ENCODE results near the gene CDH5. TPM values are rescaled to one million over a fixed set of nuclear protein-coding genes. Genes with fewer than 3 reads are reported as not detected.
A peak's percentile ranks its signal among the peaks of the same experiment; 100 is the strongest.
"Not testable (repeated sequence)": the region's sequence is repeated elsewhere in the genome, so short reads cannot be mapped to it uniquely, and the experiment has no call there.

Gene CDH5
- 10 to 100 TPM; 49.6 to 65.2 (median 60.1) TPM for polyA plus RNA-seq (ENCODE audit: insufficient read length in 4 of 4)

- DNase-seq (ENCODE audit: low read depth in 4 of 4, low spot score in 3 of 4) = no peak
Measured at GRCh38 chr16:66366433-66367299, at the start of gene CDH5. Gene CDH5, plus strand, starts transcription at chr16:66366691. Its CDS starts 12,647 bp downstream, at chr16:66379338.

GRCh38 chr16:66318505-66318904, 48.0 kb upstream of the CDH5 start:
- no peak for DNase-seq (ENCODE audit: low read depth in 4 of 4, low spot score in 3 of 4)

GRCh38 chr16:66320774-66321173, 45.7 kb upstream of the CDH5 start:
- no peak for DNase-seq (ENCODE audit: low read depth in 4 of 4, low spot score in 3 of 4)

GRCh38 chr16:66322174-66322573, 44.3 kb upstream of the CDH5 start:
- DNase-seq (ENCODE audit: low read depth in 4 of 4, low spot score in 3 of 4) = no peak

GRCh38 chr16:66324815-66325515, 41.5 kb upstream of the CDH5 start:
- DNase-seq (ENCODE audit: low read depth in 4 of 4, low spot score in 3 of 4) = no peak

DNA sequence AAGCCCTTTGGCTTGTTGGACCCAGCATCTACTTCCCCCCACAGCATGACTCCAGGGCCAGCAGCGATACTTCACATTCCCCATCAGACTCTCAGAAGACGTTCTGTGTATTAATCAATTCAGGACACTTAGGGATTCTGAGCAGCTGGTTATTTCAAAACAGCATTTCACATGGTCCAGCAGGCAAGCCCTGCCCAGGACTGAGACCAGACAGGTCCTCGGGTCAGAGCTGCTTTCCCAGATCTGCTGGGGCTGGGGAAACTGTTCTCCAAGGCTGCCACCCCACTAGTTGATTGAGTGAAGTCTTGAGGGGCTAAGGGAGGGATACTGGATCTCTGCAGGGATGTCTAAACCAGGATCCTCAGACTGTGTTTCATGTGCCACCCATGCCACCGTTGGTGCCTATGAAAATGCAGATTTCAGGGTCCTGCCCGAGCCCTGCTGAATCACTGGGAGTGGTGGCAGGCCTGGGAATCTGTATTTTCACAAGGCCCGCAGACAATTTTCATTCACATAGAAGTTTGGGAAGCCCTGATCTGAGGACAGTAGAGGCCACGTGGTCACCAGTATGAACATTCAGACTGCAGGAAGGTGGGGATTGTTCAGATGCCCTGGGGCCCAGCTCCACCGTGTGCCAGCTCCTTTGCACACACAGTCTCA, 40.6 kb upstream of the CDH5 start:
- no peak for DNase-seq (ENCODE audit: low read depth in 4 of 4, low spot score in 3 of 4)

DNA sequence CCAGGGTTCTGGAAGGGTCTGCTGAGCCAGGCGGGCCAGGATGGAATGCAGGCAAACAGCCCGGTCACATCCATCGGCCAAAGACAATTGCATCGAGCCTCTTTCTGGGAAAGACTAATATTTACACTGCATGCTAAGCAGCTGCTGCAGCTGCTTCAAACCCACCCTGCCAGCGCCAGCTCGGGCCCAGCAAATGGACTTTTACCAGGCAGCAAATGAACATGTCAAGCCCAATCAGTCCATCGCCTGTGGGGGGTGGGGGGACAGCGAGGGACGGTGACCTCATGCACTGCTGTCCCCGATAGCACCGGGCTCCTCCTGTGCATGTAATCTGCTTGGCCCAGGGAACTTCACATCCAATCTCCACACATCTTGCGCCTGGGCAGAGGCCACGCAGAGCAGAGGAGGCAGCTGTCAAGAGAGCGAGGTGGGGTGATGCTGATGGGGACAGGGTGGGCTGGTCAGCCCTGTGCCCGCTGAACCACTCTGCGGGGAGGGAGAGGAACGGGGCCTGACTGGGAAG, 39.4 kb upstream of the CDH5 start:
- peak in 1 of 4 donors; percentile 28 for DNase-seq (ENCODE audit: low read depth in 4 of 4, low spot score in 3 of 4)

GRCh38 chr16:66328282-66328681, 38.2 kb upstream of the CDH5 start:
- DNase-seq (ENCODE audit: low read depth in 4 of 4, low spot score in 3 of 4) = no peak

DNA sequence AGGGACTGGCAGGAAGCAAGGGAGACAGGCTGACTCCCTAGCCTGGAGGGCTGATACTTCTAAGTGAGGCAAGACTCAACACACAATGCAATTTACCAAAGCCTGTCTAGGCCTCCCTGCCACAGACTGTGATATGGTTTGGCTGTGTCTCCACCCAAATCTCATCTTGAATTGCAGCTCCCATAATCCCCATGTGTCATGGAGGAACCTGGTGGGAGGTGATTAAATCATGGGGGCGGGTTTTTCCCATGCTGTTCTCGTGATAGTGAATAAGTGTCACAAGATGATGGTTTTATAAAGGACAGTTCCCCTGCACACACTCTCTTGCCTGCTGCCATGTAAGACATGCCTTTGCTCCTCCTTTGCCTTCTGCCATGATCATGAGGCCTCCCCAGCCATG, 35.0 kb upstream of the CDH5 start:
- not testable (repeated sequence) for DNase-seq (ENCODE audit: low read depth in 4 of 4, low spot score in 3 of 4)

GRCh38 chr16:66332634-66333610, 33.6 kb upstream of the CDH5 start:
- DNase-seq (ENCODE audit: low read depth in 4 of 4, low spot score in 3 of 4) = no peak

DNA sequence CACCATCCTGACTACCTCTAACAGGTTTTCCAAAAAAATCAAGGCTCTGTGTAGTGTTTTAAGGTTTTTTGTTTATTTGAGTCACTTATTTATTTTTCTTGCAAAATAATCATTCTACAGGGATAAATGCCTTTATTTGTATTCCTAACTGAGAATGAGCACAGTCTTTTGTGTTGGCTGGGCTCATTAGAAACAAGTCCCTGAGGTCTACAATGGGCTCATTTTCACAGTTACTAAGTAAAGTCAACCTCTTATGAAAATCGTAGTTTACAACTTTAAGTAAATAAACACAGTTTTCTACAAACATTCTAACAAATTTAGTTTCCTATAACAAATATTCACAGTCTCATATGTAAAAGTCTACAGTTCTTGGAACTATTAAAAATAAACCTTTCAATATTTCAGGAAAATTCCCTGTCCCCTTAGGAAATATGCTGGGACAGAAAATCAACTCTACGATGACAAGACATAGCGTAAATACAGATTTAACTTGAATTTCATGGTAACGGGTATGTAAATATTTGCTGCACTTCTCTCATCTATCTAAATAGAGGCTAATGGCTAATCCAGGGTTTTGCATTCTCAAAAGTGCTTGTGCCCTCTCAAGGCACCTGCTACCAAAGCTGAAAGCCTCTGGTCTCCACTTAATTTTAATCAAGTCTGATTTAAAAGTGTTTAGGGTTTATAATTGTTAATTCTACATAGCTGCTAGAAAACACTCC, 31.5 kb upstream of the CDH5 start:
- no peak for DNase-seq (ENCODE audit: low read depth in 4 of 4, low spot score in 3 of 4)

DNA sequence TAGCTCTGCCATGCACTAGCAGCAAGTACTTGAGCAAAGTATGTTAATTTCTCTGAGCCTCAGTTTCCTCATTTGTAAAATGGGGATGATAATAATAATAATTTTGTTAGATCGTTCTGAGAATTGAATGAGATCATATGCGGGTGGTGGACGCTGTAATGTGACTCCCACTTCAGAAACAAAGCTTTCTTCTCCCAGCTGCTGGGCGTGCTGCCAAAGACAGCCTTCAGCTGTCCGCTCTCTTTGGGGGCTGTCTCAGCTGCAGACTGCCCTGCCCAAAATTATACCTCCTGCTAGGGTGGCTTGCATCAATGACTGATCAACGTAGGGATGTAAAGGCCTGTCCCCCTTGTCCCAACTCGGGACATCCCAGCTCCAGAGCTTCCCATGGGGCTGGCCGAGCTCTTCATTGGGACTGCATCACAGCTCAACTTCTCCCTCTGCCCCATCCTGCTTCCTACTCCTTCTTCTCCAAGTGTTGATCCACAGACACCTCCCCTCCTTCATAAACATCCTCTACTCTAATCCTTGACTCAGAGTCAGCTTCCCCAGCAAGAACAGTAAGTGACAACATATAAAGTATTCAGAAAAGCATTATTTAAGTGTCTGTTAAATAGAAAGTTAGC, 30.7 kb upstream of the CDH5 start:
- DNase-seq (ENCODE audit: low read depth in 4 of 4, low spot score in 3 of 4) = peak in 1 of 4 donors; percentile 44

GRCh38 chr16:66337463-66338188, 28.9 kb upstream of the CDH5 start:
- DNase-seq (ENCODE audit: low read depth in 4 of 4, low spot score in 3 of 4) = no peak

DNA sequence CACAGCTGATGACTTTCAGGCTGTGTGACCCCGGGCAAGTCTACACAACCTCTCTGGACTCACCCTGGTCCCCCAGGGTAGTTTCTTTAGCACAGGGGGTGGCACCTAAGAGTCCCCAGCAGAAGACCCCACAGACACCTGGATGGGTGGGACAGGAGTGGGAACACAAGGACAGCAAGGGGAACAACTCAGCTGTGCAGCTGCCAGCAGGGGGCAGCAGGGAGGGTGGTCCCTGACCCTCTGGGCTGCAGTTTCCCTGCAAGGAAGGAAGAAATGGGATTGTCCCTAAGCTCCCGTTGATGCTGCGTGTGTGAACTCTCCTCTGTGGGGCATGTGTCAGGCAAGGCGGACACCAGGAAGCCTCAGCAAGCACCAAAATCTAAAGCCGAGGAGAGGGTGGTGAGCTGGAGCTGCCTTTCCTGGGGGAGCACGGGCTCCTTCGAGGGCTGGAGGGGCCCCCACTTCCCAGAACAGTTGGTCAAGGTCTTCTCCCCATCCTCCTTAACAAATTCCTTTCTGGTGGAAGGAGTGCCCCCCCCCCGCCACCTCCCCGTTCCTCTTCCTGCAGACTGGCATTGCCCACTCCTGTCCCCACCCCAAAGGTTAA, 24.1 kb upstream of the CDH5 start:
- DNase-seq (ENCODE audit: low read depth in 4 of 4, low spot score in 3 of 4) = no peak

GRCh38 chr16:66344533-66345145, 21.9 kb upstream of the CDH5 start:
- DNase-seq (ENCODE audit: low read depth in 4 of 4, low spot score in 3 of 4) = no peak

DNA sequence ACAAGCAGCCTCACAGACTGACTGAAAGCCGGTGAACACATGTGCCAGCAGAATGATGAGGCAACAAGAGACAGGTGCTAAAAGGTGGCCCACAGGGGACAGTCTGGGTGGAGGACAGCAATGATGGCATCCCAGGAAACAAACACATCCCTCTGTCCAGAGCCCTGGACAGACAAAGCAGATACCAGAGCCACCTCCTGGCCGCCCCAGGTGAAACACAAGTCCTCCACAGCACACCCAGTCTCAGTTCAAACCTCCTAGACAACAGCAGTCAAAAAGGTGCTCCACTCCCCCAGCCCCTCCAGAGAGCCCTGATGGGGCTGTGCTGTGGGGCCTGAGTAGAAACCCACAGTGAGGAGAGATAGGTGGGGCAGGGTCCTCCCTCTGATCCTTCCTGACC, 20.3 kb upstream of the CDH5 start:
- DNase-seq (ENCODE audit: low read depth in 4 of 4, low spot score in 3 of 4) = no peak

- DNase-seq (ENCODE audit: low read depth in 4 of 4, low spot score in 3 of 4) = no peak
Measured at GRCh38 chr16:66352304-66352703, 14.2 kb upstream of the CDH5 start.

Measured in left renal pelvis (tissue), 4 donors.